MM.1S (cell line): Measurements from ENCODE around the gene PTMS.

Experiments
- CTCF ChIP-seq: fragments of 300-600 bp; sonication (generic); IDR thresholded peaks from 2 replicates; pipeline ENCODE4 v1.5.1; 2016; ENCODE audit warnings: antibody characterized with exemption, low read length, mixed read lengths
- EZH2 ChIP-seq: fragments of 300-600 bp; sonication (generic); optimal IDR thresholded peaks from 2 replicates; pipeline ENCODE3; 2017; ENCODE audit warnings: low read depth, mild to moderate bottlenecking, antibody characterized with exemption, low read length, mixed read lengths
- EZH2phosphoT487 ChIP-seq: fragments of 300-600 bp; sonication (generic); IDR thresholded peaks from 2 replicates; pipeline ENCODE4 v1.6.1; 2018; ENCODE audit warnings: antibody characterized with exemption, low read length

- TF ChIP-seq CTCF (no peak), EZH2 (no peak), EZH2phosphoT487 (no peak)
Measured at GRCh38 chr12:6784761-6785160, 18.6 kb downstream of the PTMS start.
